Activated CD8-positive, alpha-beta memory T cell treated with anti-CD3 and anti-CD28 coated beads for 24 hours (primary cell): Measurements from ENCODE around the gene MSMB.

ENCODE experiments used
- DNase-seq: peaks from one replicate; pipeline ENCODE4 v3.0.0-alpha.2; 2020

MSMB gene

GRCh38 chr10:46031648-46032532, 14.2 kb downstream of the MSMB start:
- DNase-seq: peak; percentile 43

- peak; percentile 96 for DNase-seq
Observed at GRCh38 chr10:46030091-46030937, 15.8 kb downstream of the MSMB start, which contains the start of gene NCOA4. TSS of gene NCOA4 (minus strand) at chr10:46030623. CDS start at chr10:46016680, 13,943 bp downstream.

- DNase-seq: no peak
Observed at GRCh38 chr10:46029461-46030030, 16.5 kb downstream of the MSMB start.

- no peak for DNase-seq
Observed at GRCh38 chr10:46028584-46029460, 17.2 kb downstream of the MSMB start.

GRCh38 chr10:46026106-46026505, 20.0 kb downstream of the MSMB start:
- no peak for DNase-seq

GRCh38 chr10:46025406-46025805, 20.7 kb downstream of the MSMB start:
- no peak for DNase-seq

- no peak for DNase-seq
Observed at GRCh38 chr10:46024948-46025347, 21.1 kb downstream of the MSMB start.

- DNase-seq: peak; percentile 92
Observed at GRCh38 chr10:46022978-46023702, 22.9 kb downstream of the MSMB start.

GRCh38 chr10:46020344-46020657, 25.8 kb downstream of the MSMB start:
- DNase-seq: no peak

GRCh38 chr10:46019569-46020343, 26.3 kb downstream of the MSMB start:
- no peak for DNase-seq

GRCh38 chr10:46019177-46019528, 26.9 kb downstream of the MSMB start:
- DNase-seq: no peak

- no peak for DNase-seq
Observed at GRCh38 chr10:46018453-46019176, 27.5 kb downstream of the MSMB start.

GRCh38 chr10:46017733-46018132, 28.3 kb downstream of the MSMB start:
- DNase-seq: no peak

GRCh38 chr10:46016811-46017210, 29.3 kb downstream of the MSMB start:
- DNase-seq: no peak

- no peak for DNase-seq
Observed at GRCh38 chr10:46016190-46016589, 29.9 kb downstream of the MSMB start.

GRCh38 chr10:46014683-46015405, 31.2 kb downstream of the MSMB start:
- DNase-seq: no peak

GRCh38 chr10:46014206-46014605, 31.9 kb downstream of the MSMB start:
- no peak for DNase-seq

- no peak for DNase-seq
Observed at GRCh38 chr10:46012746-46013145, 33.3 kb downstream of the MSMB start.

GRCh38 chr10:46006219-46006618, 39.9 kb downstream of the MSMB start:
- DNase-seq: no peak

GRCh38 chr10:46005383-46005782, 40.7 kb downstream of the MSMB start:
- DNase-seq: no peak
